Ammon's horn (tissue), 1 donor: ENCODE data around the gene RALGDS.
A peak's percentile ranks its signal among the peaks of the same experiment; 100 is the strongest.

ENCODE experiments used
- DNase-seq: peaks from one replicate; pipeline ENCODE4 v3.0.0-alpha.2; 2016; ENCODE audit warnings: low spot score

RALGDS gene

DNA sequence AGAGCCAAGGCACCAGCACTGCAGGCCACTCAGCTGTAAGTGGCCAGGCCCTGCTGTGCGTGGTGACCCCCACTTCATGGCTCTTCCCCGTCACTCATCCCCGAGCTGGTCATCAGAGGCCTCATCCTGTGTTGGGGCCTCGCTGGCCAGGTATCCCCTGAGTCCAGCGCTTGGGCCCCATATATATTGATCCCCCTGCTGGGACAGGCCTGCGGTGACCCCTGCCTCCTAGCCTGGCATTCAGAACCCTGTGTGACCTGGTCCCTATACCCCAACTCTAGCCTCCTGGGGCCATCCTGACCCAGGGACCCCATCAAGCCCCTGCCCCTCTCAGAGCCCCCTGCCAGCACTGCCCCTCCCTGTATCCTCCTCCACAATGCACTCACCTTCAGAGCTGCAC lies 30.0 kb upstream of the RALGDS start:
- no peak for DNase-seq

DNA sequence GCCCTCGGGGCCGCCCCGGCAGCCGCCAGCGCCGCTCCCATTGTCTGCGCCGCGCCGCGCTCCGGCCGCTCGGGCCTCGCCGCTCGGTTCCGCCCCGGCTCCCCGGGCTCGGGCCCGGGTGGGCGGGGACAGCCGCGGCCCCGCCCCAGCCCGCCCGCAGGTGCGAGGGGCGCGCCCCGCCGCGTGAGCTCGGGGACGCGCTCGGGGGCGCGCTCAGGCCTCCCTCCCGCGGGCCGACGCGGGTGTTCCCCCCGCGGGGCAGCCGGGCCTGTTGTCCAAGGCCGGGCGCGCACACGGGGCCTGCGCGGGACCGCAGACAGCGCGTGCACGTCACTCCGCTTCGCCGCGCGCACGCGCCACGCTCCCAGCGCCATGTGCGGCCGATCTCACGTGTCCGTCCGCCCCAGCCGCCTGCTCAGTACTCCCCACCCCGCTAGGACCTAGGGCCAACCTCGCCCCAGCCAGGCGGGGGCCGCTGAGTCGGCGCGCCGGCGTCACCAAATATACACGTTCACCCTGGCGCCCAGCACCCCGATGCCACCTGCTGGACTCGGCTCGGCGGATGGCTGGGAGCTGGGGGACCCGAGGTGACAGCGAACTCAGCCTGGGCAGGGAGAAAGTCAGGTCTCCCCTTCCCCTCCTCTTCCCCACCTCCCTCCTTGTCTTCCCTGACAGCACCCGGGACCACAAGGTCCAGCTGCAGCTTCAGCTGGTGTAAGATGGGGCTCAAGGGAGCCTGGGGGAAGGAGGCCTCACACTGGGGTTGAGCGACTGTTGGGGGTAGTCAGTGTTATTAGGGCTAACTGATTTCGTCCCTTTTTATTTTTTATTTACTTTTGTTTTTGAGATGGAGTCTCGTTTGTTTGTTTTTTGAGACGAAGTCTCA lies 28.3 kb upstream of the RALGDS start:
- DNase-seq, result peak; percentile 94

GRCh38 chr9:133148199-133149129 lies 27.4 kb upstream of the RALGDS start:
- peak; percentile 60 for DNase-seq

DNA sequence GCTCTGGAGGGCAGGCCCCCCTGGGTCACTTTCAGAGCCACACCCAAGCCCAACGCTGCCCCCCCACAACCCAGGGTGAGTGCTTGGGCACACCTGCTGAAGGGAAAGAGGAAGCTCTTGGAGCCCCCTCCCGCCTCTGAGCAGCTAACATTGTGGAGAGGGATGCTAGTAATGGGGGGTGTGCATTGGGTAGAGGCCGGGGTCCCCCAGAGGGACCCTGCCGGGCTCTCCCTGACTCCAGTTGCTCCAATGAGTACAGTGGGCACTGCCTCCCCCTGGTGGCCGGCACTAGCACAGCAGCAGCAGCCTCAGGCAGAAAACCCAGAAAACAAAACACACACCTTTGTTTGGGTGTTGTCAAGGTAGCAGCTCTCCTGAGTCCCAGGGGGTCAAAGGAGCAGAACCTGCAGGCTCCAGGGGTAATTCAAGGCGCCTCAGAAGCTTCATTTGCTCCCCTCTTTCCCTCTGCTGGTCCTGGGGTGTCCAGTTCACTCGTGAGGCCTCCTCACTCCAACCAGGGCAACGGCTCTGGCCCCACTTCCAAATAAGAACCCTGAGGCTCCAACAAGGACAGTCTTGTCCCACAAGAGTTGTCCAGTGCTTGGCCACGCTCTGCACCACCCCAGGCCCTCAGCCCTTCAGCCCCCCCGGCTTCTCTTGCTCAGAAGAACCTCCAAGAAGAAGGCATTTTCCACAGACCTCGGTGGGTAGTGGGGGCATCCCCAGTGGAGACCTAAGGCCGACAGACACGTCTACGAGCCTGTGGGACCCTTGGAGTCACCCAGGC lies 26.6 kb upstream of the RALGDS start:
- DNase-seq, result peak; percentile 79

DNA sequence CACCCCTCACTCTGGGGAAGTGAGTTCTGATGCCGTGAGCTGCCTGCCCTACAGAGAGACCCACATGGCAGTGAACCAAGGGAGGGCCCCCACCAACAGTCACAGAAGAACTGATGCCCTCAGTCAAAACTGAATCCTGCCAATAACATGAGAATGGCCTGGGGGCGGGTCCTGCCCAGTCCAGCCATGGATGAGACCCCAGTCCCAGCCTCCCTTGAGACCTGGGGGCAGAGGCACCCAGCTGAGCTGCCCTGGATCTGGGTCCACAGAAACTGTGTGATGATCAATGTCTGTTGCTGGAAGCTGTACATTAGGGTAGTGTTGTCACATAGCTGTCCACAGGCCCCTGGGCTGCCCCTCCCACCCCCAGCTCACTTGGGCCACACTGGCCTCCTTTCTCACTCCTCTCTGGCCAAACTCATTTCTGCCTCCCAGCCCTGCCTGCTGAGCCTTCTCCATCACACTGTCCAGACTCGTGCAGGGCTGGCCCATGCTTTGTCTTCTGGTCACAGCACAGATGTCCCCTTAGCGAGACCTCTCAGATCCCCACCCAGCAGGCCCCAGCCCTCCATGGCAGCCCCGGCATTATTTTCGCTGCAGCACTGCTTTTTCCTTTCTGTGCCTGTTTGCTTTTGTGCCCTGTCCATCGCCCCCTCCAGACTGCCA lies 25.8 kb upstream of the RALGDS start:
- no peak for DNase-seq

GRCh38 chr9:133144904-133145851 lies 24.1 kb upstream of the RALGDS start:
- no peak for DNase-seq

DNA sequence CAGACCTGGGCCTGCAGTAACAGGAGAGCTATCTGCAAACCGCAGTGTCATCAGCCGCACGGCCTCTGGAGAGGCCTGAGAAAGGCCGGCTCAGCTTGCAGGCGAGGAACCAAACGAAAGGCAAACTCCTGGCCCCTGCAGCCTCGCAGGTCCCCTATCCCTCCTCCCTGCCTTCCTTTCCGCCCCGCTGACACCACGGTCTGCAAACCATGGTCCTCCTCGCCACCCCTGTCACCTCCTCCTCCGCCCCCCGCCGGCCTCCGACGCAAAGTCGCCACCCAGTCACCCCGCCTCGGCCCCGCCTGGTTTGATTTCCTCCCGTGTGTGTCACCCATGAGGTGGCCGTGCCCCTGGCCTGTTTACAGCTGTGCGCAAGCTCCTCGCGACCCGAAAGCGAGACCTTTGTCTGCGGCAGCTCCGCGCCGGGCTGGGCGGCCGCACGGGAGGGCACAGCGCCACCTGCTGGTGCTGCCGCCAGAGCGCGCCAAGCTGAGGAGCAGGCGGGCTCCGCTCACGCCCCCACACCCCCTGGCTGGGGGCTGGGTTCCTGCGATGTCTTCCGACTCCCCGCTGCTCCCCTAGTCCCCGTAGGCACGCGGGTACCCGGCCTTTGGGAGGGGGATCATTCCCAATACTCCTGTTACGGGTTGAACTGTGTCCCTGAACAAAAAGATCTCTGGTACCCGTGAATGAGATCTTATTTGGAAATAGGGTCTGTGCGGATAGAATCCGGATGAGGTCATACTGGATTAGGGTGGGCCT lies 23.3 kb upstream of the RALGDS start:
- DNase-seq, result peak; percentile 72

- no peak for DNase-seq
These were observed 22.6 kb upstream of the RALGDS start for GRCh38 chr9:133143639-133144141.

DNA sequence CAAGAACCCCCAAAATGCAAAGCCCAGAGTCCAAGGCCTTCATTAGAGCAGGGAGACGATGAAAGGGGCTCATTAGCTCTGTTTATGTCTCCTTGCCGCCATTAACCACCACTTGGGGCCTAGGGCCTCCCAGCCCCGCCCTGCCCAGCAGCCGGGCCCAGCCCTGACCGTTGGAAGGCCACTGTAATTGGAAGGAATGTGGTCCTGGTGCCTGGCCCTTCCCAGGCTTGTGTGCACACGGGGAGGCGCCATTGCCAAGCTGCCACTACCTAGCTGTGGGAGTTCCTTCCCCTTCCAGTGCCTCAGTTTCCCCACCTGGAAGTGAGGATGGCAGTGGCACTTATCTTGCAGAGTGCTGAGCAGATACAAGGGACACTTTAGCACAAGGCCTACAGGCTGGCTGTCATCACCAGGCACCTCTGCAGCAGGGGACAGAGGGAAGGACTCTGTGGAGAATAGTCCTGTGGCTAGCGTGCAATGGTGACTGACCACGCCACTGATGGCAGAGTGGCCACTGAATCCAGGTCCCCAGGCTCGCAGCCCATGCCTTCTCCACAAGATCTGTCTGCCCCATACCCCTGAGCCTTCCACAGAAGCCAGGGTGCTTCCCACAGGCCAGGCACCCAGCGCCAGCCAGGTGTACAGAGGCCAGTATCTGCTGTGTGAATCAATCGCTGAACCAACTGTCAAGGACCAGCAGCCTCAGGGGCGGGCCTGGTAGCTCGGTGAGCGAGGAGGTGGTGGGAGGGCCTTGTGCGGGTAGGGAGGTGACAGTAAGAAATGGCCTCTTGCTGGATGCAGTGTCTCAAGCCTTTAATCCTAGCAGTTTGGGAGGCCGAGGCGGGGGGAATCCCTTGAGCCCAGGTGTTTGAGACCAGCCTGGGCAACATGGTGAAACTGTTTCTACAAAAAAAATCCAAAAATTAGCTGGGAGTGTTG lies 21.9 kb upstream of the RALGDS start:
- DNase-seq, result no peak

DNA sequence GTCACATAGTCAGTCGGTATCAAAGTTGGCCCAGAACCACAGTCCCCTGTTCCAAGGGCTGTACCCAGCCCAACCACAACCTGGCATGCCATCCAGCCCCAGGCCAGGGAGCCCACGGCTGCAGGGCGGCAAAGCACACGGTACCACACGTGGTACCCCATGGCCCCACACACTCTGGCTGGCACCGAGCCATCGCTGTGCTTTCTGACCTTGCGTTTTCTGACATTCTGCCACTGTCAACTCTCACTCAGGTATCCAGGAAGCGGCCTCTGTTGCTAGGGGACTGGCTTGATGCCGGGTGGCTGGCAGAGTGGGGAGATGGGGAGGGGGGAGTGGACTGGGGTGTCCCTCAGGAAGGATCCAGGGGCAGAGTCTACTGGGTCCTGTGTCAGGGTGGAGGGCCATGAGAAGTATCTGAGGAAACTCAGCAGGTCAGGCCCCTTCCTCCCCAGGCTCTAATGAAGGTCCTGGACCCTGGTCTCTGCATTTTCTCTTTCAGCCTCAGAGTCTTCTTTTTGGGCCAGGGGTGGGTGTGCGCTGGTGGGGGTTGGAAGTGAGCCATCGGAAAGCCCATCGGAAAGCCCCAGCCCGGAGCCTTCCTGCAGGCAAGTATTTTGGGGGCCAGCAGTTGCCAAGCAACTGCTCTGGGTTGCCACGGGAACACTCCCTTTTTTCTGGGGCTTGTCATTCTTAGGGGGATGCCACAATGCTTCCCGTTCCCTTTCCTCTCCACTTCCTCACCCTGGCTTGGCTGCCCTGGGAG lies 21.0 kb upstream of the RALGDS start:
- DNase-seq, result no peak

DNA sequence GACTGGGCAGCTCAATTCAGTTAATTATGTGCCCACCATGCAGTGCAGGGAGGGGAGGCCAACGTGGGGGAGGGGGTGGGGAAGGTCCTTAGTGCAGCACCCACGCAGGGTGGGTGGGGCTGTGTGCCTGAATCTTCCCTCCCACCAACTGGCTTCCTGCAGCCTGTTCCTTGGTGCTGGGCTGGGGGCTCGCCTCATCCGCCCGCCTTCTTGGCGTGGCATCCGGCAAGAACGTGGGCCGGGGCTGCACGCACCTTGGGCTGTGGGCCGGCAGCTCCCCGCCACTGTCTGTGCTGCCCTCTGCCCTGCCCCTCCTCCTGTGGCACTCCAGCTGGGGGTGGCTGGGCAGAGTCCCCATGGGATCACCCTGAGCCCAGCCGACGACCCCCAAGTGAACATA lies 19.6 kb upstream of the RALGDS start:
- DNase-seq, result no peak

GRCh38 chr9:133140174-133140505 lies 19.1 kb upstream of the RALGDS start:
- DNase-seq, result no peak

DNA sequence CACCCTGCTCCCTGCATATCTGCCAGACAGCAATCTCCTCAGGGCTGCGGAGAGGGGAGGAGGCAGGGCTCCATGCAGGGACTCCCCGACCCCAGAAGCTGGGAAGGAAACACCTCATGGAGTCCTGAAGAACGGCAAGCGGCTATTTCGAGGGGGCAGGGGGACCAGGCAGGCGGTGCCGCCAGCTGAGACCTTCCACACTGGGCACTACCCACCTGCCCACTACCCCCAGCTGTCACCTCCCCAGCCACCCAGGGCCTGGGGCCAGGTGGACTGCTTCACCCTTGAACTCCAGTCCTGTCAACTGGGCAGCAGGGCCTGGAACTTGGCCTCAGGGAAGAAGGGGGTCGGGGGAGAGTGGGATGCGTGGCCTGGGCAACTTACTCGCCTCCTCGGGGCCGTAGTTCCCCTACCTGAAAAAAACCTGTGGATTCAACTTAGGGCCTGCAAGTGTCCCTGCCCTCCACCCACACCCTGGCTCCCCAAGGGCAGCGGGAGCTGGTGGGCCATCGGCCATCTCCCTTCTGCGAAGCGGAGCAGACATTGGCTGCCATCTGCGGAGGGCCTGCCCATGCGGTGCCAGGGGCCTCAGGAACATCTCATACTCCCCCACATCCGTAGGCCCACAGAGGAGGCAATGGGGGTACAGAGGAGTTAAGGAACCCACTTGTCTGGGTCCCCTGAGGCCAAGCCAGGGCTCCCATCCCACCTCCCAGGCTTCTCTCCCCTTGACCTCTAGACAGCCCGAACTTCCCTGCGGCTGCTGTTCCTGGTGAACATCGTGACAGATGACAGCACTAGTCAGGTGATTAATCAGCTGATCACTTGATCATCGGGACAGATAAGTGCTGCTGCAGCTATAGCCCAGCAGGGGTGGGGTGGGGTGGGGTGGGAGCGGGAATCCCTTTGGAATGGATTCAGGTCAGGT lies 18.5 kb upstream of the RALGDS start:
- no peak for DNase-seq

DNA sequence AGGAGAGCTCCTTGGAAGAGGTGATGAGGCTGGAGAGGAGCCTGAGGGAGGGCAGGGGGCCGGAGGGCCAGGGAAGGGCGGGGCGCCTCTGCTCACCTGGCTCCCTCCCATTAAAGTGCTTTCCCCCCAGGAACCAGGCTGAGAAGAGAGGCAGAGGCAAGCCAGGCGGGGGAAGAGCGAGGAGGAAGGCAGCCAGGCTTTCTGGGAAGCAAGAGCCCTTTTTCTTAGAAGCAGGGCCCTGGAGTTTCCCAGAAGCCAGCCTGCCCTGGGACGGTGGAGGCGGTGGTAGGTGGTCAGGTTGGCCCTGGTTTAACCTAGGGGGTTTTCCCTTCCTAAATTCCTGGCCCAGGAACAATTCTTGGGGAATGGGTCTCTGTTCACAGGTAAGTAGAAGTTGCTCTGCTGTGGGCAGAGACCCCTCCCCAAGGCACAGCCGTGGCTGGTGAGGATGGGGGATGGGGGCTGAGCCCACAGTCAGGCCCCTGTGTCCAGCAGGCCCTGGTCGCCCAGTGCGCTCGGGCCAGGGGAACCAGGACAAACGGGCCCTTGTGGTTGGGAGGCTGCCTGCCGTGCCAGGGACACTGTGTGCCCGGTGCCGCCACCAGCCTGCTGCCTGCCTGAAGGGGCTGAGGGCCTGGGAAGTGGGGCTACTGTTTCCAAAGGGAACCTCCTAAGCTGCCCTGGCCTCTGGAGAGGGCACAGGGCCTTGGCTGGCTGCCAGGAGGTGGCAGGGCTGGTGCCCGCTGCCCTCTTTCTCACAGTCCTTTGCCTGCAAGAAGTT lies 16.6 kb upstream of the RALGDS start:
- DNase-seq, result peak; percentile 95

DNA sequence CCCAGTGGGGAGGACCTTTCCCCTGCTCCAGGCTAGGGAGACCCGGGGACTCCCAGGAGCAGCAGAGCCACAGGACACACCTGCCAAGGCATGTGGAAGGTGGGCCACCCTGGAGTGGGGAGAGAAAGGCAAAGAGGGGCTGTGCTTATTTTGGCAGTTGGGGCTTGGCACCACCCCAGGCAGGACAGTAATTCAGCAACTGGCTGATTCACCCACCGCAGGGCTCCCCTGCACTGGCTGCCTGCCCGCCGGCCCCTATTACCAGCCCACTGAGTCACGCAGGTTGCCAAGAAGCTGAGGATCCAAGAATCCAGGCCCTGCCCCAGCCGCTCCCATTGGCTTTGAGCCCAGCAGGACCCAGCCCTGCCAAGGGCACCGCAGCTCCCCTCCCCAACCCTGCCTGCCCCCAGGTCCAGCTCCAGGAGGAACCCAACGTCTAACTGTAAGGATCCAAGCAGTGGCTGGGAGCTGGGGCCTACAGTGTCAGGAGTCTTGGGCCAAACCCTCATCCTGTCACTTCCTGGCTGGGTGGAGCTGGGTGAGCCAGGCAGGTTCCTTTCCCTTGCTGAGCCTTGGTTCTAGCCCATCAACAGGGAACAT lies 14.2 kb upstream of the RALGDS start:
- DNase-seq, result no peak
